Muscle layer of colon (tissue), 2 donors: Measurements from ENCODE around the gene SPINK14.

Experiments used
- H3K27ac ChIP-seq: one replicate; pipeline ENCODE4 v1.7.0; 2013; ENCODE audit warnings: low read depth, mild to moderate bottlenecking, low read length, moderate library complexity
- H3K27me3 ChIP-seq, 2 donors: one replicate each; pipeline ENCODE4 v1.7.0; 2013; ENCODE audit warnings: low read length in 2 of 2, mild to moderate bottlenecking in 2 of 2; ENCODE audit not compliant: insufficient read depth in 2 of 2, control insufficient read depth in 1 of 2
- H3K36me3 ChIP-seq: one replicate; pipeline ENCODE4 v1.7.0; 2013; ENCODE audit warnings: mild to moderate bottlenecking, low read length; ENCODE audit not compliant: insufficient read depth
- H3K4me1 ChIP-seq: one replicate; pipeline ENCODE4 v1.7.0; 2013; ENCODE audit warnings: mild to moderate bottlenecking, low read length; ENCODE audit not compliant: insufficient read depth
- H3K4me3 ChIP-seq, 2 donors: one replicate each; pipeline ENCODE4 v1.7.0; 2013; ENCODE audit warnings: low read length in 2 of 2, low read depth in 1 of 2, mild to moderate bottlenecking in 1 of 2, moderate library complexity in 1 of 2
- H3K9ac ChIP-seq: one replicate; pipeline ENCODE4 v1.7.0; 2013; ENCODE audit warnings: low read length
- H3K9me3 ChIP-seq: one replicate; pipeline ENCODE4 v1.7.0; 2013; ENCODE audit warnings: mild to moderate bottlenecking, low read length
- donor health status: abdominal sarcoma.
- donor health status: Adenocarcinoma of cecum.

Gene SPINK14, protein sequence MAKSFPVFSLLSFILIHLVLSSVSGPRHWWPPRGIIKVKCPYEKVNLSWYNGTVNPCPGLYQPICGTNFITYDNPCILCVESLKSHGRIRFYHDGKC

DNA sequence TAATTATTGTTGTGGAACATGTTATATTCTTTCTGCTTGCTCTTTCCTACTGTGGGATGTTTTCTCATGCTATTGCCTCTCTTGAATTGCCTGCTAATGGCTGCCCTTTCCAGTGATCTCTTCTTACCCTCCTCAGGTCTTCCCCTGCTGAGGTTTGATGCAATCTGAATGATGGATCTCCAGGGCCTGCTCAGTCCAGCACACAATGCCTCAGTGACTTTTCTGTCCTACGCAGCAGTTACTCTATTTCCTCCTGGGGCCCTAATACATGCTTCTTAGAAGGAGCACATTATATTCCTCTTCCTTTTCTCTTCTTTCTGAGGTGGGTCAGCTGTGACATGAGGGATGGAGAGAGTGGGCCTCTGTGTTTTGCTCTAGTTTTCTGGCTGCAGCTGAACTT is at the start of gene SPINK14:
Gene SPINK14, plus strand, starts transcription at position 301 of the 400 bp plus-strand sequence. CDS start 1,187 bp downstream, outside the sequence.
- Histone ChIP-seq H3K9me3 (no peaks in the 10 kb centered on the region), H3K27me3 (no peaks in the 10 kb centered on the region)

DNA sequence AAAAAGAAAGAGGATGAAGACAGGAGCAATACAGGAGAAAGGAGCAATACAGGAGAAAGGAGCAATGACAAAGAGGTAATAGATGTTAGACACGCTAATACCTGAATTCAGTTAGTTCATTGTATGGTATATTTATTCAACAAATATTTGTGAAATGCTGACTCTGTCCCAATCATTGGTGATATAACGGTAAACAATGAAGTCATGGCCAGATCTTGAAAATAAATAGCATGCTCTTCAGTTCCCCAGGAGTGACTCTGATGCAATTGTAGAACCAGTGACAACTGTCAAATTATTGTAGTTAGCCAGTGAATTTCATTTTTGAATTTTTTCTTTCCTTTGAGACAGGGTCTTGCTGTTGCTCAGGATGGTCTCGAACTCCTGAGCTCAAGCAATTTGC is 48.0 kb upstream of the SPINK14 start:
- Histone ChIP-seq H3K36me3 (no peaks in the 10 kb centered on the region), H3K27me3 (no peaks in the 10 kb centered on the region), H3K27ac (no peak overlapping the region), H3K9me3 (no peaks in the 10 kb centered on the region), H3K4me3 (no peak overlapping the region), H3K4me1 (no peaks in the 10 kb centered on the region), H3K9ac (no peak overlapping the region)

More for the DNA sequence above, at the start of gene SPINK14:
- H3K36me3 ChIP-seq, result no peaks in the 10 kb centered on the region
- no peak within 1 kb of the TSS for H3K27ac ChIP-seq
- H3K9ac ChIP-seq, result no peak within 1 kb of the TSS
- no peak within 1 kb of the TSS for H3K4me3 ChIP-seq
- H3K4me1 ChIP-seq, result no peaks in the 10 kb centered on the region

DNA sequence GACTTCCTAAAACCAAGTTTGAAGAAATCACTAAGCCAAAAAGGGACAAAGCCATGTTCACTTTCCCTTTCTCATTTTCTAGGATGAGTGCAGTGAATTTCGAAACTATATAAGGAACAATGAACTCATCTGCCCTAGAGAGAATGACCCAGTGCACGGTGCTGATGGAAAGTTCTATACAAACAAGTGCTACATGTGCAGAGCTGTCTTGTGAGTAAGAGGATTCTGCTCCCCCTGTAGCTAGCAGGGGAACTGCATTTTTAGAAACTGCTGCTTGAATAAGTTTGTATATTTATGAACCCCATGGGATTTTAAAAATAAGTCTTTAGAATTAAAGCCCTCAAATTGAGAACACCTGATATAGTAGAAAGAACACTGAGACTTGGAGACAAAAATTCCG is 42.7 kb upstream of the SPINK14 start:
- no peak overlapping the region for H3K27ac ChIP-seq
- no peaks in the 10 kb centered on the region for H3K36me3 ChIP-seq
- no peaks in the 10 kb centered on the region for H3K4me1 ChIP-seq
- H3K27me3 ChIP-seq, result no peaks in the 10 kb centered on the region
- H3K4me3 ChIP-seq, result no peak overlapping the region
- H3K9ac ChIP-seq, result no peak overlapping the region
- no peaks in the 10 kb centered on the region for H3K9me3 ChIP-seq

DNA sequence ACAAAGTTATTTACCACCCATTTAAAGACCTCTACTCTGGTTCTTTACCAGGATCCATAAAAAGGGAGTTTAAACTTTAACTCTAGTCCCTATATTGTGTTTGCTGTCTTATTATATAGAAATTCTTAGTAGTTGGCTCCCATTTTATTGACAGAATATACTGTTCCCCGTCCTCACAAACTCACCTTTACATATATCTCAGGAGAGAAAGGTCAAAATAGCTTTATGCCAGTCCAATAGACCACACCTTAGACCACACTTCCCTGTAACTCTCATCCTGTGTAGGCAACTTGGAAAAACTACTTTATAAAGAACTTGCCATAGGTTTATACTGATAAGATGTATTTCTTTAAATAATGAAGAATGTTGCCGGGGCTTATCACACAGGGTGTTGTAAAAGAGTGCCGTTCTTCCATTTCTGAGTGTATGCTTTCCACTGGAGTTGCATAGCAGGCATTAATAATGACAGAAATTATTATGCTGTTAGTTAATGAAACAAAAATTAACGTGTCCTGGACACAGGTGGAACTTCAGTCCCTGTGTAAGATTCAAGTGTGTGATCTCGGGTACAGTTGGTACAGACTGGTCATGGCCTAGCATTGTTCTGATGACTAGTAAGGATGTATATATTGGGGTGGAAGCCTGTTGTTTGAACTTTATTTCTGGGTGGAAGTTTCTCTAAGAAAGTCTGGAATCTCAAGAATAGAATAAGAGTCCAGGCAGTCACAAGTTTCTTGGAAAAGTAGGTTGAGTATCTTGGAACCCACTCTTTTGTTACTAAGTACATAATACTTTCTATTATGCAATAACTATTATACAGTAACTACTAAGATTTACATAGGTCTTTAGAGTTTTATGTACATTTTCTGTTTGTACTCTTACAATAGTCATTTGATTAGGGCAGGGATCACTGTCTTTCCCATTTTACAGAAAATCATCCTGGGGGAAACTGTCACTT is 33.0 kb upstream of the SPINK14 start:
- Histone ChIP-seq H3K9me3 (no peaks in the 10 kb centered on the region), H3K36me3 (no peaks in the 10 kb centered on the region), H3K27ac (no peak overlapping the region), H3K27me3 (no peaks in the 10 kb centered on the region), H3K9ac (no peak overlapping the region), H3K4me3 (no peak overlapping the region), H3K4me1 (no peaks in the 10 kb centered on the region)

DNA sequence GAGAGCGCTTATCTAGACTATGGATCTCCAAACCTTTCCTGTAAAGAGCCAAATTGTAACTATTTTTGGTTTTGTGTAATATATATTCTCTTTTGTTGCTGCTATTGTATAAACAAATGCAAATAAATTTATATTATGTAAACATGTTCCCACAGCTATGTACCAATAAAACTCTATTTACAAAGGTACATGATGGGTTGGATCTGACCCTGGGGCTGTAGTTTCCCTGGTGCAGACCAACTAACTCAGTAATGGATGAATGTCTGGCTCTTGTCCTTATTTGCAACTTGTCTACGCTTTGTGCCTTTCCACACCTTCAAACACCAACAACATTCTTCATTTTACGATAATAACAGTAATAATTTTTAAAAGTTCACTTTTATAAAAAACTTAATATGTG is 27.5 kb upstream of the SPINK14 start:
- H3K9me3 ChIP-seq, result no peaks in the 10 kb centered on the region
- H3K36me3 ChIP-seq, result no peaks in the 10 kb centered on the region
- H3K4me3 ChIP-seq, result no peak overlapping the region
- no peak overlapping the region for H3K27ac ChIP-seq
- no peak overlapping the region for H3K9ac ChIP-seq
- H3K27me3 ChIP-seq, result no peaks in the 10 kb centered on the region
- H3K4me1 ChIP-seq, result no peaks in the 10 kb centered on the region

DNA sequence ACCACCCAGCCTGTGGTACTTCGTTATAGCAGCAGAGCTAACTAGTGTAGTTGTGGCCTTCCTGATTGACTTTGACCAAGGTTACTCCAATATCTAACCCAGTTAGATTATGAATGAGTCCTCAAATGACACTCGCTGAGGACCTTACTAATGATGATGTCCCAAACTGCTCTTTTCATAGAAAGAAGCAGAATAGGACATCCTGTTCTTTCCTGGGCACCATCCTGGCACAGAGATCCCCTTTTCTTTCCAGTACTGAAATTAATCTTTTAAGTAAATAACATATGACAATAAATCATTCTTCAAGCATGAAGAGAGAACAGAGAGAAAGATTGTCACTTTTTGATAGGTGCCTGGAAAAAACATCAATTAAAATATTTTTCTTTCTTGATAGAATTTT is 26.7 kb upstream of the SPINK14 start:
- H3K36me3 ChIP-seq, result no peaks in the 10 kb centered on the region
- H3K9me3 ChIP-seq, result no peaks in the 10 kb centered on the region
- H3K4me1 ChIP-seq, result no peaks in the 10 kb centered on the region
- H3K4me3 ChIP-seq, result no peak overlapping the region
- H3K27me3 ChIP-seq, result no peaks in the 10 kb centered on the region
- no peak overlapping the region for H3K9ac ChIP-seq
- no peak overlapping the region for H3K27ac ChIP-seq

DNA sequence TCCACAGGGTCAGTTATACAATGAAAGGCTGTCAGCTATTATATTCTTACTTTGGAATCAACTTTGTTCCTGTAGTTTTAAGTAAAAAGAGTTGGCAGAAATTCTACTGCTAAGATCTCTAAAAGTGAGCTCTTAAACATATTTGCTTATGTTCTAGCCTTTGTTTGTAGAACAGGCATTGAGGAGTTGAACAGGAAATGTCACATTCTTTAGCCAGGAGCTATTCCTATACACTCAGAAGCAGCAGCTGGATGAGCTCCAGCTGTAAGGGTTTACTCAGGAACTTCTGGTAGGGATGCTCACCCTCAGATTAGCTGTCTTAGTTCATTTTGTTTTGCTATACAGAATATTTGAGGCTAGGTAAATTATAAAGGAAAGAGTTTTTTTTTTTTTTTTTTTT is 22.4 kb upstream of the SPINK14 start:
- Histone ChIP-seq H3K27me3 (no peaks in the 10 kb centered on the region), H3K4me3 (no peak overlapping the region), H3K9ac (no peak overlapping the region), H3K4me1 (no peaks in the 10 kb centered on the region), H3K9me3 (no peaks in the 10 kb centered on the region), H3K27ac (no peak overlapping the region), H3K36me3 (no peaks in the 10 kb centered on the region)

DNA sequence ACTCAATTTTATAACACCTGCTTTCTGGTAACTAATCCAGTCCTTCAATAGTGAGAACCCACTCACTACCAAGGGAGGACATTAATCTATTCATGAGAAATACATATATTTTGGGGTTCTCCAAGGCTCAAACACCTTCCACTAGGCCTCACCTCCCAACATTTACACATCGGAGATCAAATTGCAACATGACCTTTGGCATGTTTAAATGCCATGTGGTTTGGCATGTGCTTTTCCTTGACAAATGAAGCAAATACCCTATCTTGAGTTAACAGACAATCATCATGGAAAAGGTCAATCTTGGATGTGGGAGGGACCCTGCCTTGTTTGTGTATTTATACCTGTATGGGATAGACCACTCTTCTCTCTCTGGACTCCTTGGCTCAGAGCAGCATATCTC is 21.9 kb upstream of the SPINK14 start:
- H3K27me3 ChIP-seq, result no peaks in the 10 kb centered on the region
- H3K4me3 ChIP-seq, result no peak overlapping the region
- no peaks in the 10 kb centered on the region for H3K4me1 ChIP-seq
- H3K36me3 ChIP-seq, result no peaks in the 10 kb centered on the region
- no peak overlapping the region for H3K27ac ChIP-seq
- no peaks in the 10 kb centered on the region for H3K9me3 ChIP-seq
- no peak overlapping the region for H3K9ac ChIP-seq

DNA sequence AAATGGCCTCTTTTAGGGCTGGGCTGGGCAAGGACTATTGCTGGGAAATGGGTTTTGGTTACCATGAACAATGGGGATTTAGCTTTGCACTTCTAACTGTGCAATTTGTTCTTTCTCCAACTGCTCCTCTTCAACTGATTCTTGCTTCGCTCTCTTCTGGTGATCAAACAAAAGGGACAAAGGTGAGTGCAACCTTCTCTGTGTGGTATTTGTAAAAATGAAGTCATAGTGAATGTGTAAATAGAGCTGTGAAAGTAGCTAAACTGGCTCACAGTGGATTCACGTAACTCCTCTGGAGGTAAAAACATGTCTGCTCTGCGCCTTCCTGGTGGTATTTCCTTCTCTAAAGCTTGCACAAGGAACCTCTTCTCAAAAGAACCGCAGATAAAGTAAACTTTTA is 20.9 kb upstream of the SPINK14 start:
- Histone ChIP-seq H3K4me3 (no peak overlapping the region), H3K9me3 (no peaks in the 10 kb centered on the region), H3K4me1 (no peaks in the 10 kb centered on the region), H3K27me3 (no peaks in the 10 kb centered on the region), H3K27ac (no peak overlapping the region), H3K9ac (no peak overlapping the region), H3K36me3 (no peaks in the 10 kb centered on the region)

DNA sequence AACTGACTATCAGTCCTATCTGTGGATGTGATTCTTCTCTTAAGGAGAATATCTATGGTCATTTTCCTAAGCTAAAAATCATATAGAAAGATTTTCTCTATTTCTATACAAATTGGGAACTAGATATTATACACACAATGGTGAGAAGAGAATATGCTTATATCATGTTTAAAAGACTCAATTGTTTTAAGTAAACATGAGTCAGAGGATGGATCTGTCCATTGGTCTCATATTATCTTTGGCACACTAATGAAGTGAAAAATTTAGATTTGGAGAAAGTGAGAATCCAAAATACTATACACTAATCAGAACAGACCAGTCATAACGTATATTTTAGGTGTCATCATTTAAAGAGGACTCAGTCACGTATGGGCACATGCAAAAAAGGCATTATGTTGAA is 16.5 kb upstream of the SPINK14 start:
- no peaks in the 10 kb centered on the region for H3K4me1 ChIP-seq
- no peaks in the 10 kb centered on the region for H3K27me3 ChIP-seq
- no peak overlapping the region for H3K27ac ChIP-seq
- H3K36me3 ChIP-seq, result no peaks in the 10 kb centered on the region
- H3K9me3 ChIP-seq, result no peaks in the 10 kb centered on the region
- H3K9ac ChIP-seq, result no peak overlapping the region
- H3K4me3 ChIP-seq, result no peak overlapping the region

DNA sequence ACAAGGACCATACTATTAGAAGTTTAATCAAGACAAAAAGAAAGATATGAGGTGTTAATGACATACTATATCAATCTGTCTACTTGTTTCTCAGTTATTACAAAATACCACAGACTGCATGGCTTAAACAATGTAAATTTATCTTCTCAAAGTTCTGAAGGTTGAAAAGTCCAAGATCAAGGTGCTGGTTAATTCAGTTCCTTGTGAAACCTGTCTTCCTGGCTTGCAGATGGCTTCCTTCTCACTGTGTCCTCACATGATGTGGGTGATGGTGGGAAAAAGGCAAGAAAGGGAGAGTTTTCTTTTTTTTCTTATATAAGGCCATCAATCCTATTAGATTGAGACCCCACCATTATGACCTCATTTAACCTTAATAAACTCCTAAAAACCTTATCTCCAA is 15.6 kb upstream of the SPINK14 start:
- no peaks in the 10 kb centered on the region for H3K4me1 ChIP-seq
- H3K27me3 ChIP-seq, result no peaks in the 10 kb centered on the region
- no peak overlapping the region for H3K4me3 ChIP-seq
- no peaks in the 10 kb centered on the region for H3K9me3 ChIP-seq
- H3K27ac ChIP-seq, result no peak overlapping the region
- no peaks in the 10 kb centered on the region for H3K36me3 ChIP-seq
- no peak overlapping the region for H3K9ac ChIP-seq

DNA sequence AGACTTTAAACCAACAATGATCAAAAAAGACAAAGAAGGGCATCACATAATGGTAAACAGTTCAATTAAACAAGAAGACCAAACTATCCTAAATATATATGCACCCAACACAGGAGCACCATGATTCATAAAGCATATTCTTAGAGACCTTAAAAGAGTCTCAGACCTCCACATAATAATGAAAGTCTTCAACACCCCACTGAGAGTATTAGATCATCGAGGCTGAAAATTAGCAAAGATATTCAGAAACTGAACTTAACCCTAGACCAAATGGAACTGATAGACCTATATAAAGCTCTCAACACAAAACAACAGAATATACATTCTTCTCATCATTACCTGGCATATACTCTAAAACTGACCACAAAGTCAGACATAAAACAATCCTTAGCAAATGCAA is 11.7 kb upstream of the SPINK14 start:
- Histone ChIP-seq H3K27me3 (no peaks in the 10 kb centered on the region), H3K9me3 (no peaks in the 10 kb centered on the region), H3K4me1 (no peaks in the 10 kb centered on the region), H3K27ac (no peak overlapping the region), H3K36me3 (no peaks in the 10 kb centered on the region), H3K9ac (no peak overlapping the region), H3K4me3 (no peak overlapping the region)
